Ovary (tissue), 9 donors: ENCODE data around the gene DISP2. TPM values are rescaled to one million over a fixed set of nuclear protein-coding genes. Genes with fewer than 3 reads are reported as not detected.
A peak's percentile ranks its signal among the peaks of the same experiment; 100 is the strongest.

Experiments used
- DNase-seq, 5 donors: peaks; one replicate each; pipeline ENCODE4 v3.0.0-alpha.2; 2019 to 2020
- H3K27ac ChIP-seq, 2 donors: fragments of 200-600 bp; one replicate each; pipeline versions ENCODE4 v1.5.1 to v1.8.0; 2019 to 2022
- H3K27me3 ChIP-seq: fragments of 200-600 bp; one replicate; pipeline ENCODE4 v1.8.0; 2022
- H3K36me3 ChIP-seq: fragments of 200-600 bp; sonication (generic); one replicate; pipeline ENCODE4 v1.5.1; 2019
- H3K4me1 ChIP-seq: one replicate; pipeline ENCODE4 v1.8.1; 2013; ENCODE audit warnings: mild to moderate bottlenecking, moderate library complexity; ENCODE audit not compliant: insufficient read depth
- H3K4me3 ChIP-seq: fragments of 200-600 bp; sonication (generic); one replicate; pipeline ENCODE4 v1.5.1; 2017
- H3K9me3 ChIP-seq, 2 donors: fragments of 200-600 bp in 1 of 2; sonication (generic) in 1 of 2; one replicate each; pipeline versions ENCODE4 v1.5.1 to v1.8.1; 2013 to 2019; ENCODE audit warnings: mild to moderate bottlenecking in 1 of 2, moderate library complexity in 1 of 2
- CTCF ChIP-seq, 3 donors: fragments of 450-650 bp in 2 of 3; fragments of 200-600 bp in 1 of 3; IDR thresholded peaks; one replicate each; pipeline versions ENCODE4 v1.5.1 to v1.8.0; 2016 to 2022; ENCODE audit warnings: antibody characterized with exemption in 3 of 3, mild to moderate bottlenecking in 1 of 3
- EP300 ChIP-seq: sonication (generic); formaldehyde crosslinking; IDR thresholded peaks from one replicate; pipeline ENCODE4 v1.6.1; 2017; ENCODE audit warnings: antibody characterized with exemption
- POLR2A ChIP-seq: fragments of 450-650 bp; IDR thresholded peaks from one replicate; pipeline ENCODE4 v1.6.1; 2017; ENCODE audit warnings: antibody characterized with exemption, mild to moderate bottlenecking, moderate library complexity
- WGBS, 3 donors: extraction: QIAGEN DNeasy Blood & Tissue Kit in 1 of 3; methylation state at CpG; one replicate each; pipeline versions ENCODE4 v1.1.5 to v1.1.7; 2013 to 2017; 5-methylcytosine and 5-hydroxymethylcytosine counted together
- intact Hi-C, 4 donors: fragments of 100-400 bp; cut with DNase I; formaldehyde crosslinking; loops; one replicate each; pipeline versions ENCODE4 v1.11.0 to v1.15.1; 2022 to 2023
- polyA plus RNA-seq, 2 donors: library from polyadenylated mRNA; stranded (reverse); fragments of 200-250 nt in 1 of 2; fragments of 350-450 nt in 1 of 2; fragmentation: Illumina TruSeq in 1 of 2; extraction: RNeasy Lipid Tissue Mini Kit (QIAGEN cat#74804) in 1 of 2; gene quantifications; one replicate each; pipeline ENCODE4 v1.2.3, GENCODE V29; 2013 to 2014
- total RNA-seq, 7 donors: library from RNA; depleted of rRNA in 2 of 7; stranded (reverse); fragments of >200 nt in 2 of 7; fragmentation: NEBNext Ultra II Directional in 3 of 7; extraction: Animal tissue kit (Norgen Biotek cat#: 25700) in 3 of 7; gene quantifications; one replicate each; pipeline versions ENCODE4 v1.1.0 to v1.2.4, GENCODE V29; 2016 to 2023
- donor health status: DM: no; HTN: no; CAD: no; lungs with moderate emphysema.
- donor health status: DM: no; HTN: no; CAD: no.
- donor health status: Bipolar disorder and iron deficiency.
- donor health status: DM: yes; HTN: yes; CAD: no.
- donor health status: DM: no; HTN: no; CAD: no.
- donor health status: DM: yes; HTN: yes; CAD: no.

DISP2 gene
- total and polyA plus RNA-seq, 9 donors: 0.48 to 12.9 (median 1.9) TPM; not detected in 2

GRCh38 chr15:40420793-40421192, 62.8 kb downstream of the DISP2 start:
- H3K36me3 ChIP-seq: no peaks in the 10 kb centered on the region
- intact Hi-C loops: loop anchor here in 3 of 4 donors (2.0 to 10.0 kb wide), 8 partner anchors 53 to 376 kb away; partner anchors contain the start of gene ANKRD63 (in 2 of the 3)
- no peak overlapping the region for H3K4me3 ChIP-seq
- peak; percentile 40 to 72 (median 59) for DNase-seq
- peaks cover 14% of the 10 kb centered on the region for H3K4me1 ChIP-seq
- 14 to 51% (median 22%) methylated on average over 3 of the region's 3 CpGs for WGBS, 3 donors
- TF ChIP-seq POLR2A: no peak
- TF ChIP-seq CTCF (IDR thresholded peaks at IDR 0.05): no peak
- no peak for TF ChIP-seq EP300
- no peaks in the 10 kb centered on the region for H3K27me3 ChIP-seq
- no peaks in the 10 kb centered on the region for H3K9me3 ChIP-seq
- H3K27ac ChIP-seq: peak overlapping the region in 1 of 2 donors; percentile 54

GRCh38 chr15:40421246-40422157, 63.5 kb downstream of the DISP2 start:
- DNase-seq: peak; percentile 73 to 87 (median 83)
- Histone ChIP-seq H3K27ac (peak overlapping the region in 1 of 2 donors; percentile 58), H3K4me1 (peaks cover 14% of the 10 kb centered on the region), H3K36me3 (no peaks in the 10 kb centered on the region), H3K27me3 (no peaks in the 10 kb centered on the region), H3K9me3 (no peaks in the 10 kb centered on the region), H3K4me3 (no peak overlapping the region)
- peak; percentile 86 to 94 (median 90) for TF ChIP-seq CTCF (IDR thresholded peaks at IDR 0.05)
- TF ChIP-seq POLR2A: no peak
- intact Hi-C loops: loop anchor here in 3 of 4 donors (2.0 to 10.0 kb wide), 8 partner anchors 54 to 377 kb away; partner anchors contain the start of gene ANKRD63 (in 2 of the 3)
- 5 to 15% (median 6%) methylated on average over 28 to 31 of the region's 31 CpGs for WGBS, 3 donors

- no peak for TF ChIP-seq EP300
- TF ChIP-seq CTCF (IDR thresholded peaks at IDR 0.05): no peak
- TF ChIP-seq POLR2A: no peak
- H3K4me1 ChIP-seq: peaks cover 14% of the 10 kb centered on the region
- no peak overlapping the region for H3K27ac ChIP-seq
- no peaks in the 10 kb centered on the region for H3K27me3 ChIP-seq
- H3K4me3 ChIP-seq: no peak overlapping the region
- H3K36me3 ChIP-seq: no peaks in the 10 kb centered on the region
- no peak for DNase-seq
- 80 to 85% (median 84%) methylated on average over 6 of the region's 6 CpGs for WGBS, 3 donors
- no peaks in the 10 kb centered on the region for H3K9me3 ChIP-seq
- intact Hi-C loops: loop anchor here in 3 of 4 donors (5.0 to 10.0 kb wide), 6 partner anchors 57 to 380 kb away; partner anchors contain the start of gene ANKRD63 (in 2 of the 3)
These were observed 66.6 kb downstream of the DISP2 start for GRCh38 chr15:40424483-40425115.

GRCh38 chr15:40425681-40426080, 67.7 kb downstream of the DISP2 start:
- Histone ChIP-seq H3K27me3 (no peaks in the 10 kb centered on the region), H3K9me3 (no peaks in the 10 kb centered on the region), H3K4me1 (peaks cover 9% of the 10 kb centered on the region), H3K36me3 (no peaks in the 10 kb centered on the region), H3K4me3 (no peak overlapping the region), H3K27ac (no peak overlapping the region)
- WGBS, 3 donors: 70 to 79% (median 77%) methylated on average over 5 of the region's 5 CpGs
- no peak for DNase-seq
- intact Hi-C loops: loop anchor here in 3 of 4 donors (10.0 kb wide), 3 partner anchors 61 to 381 kb away; no protein-coding TSS in a partner anchor
- TF ChIP-seq POLR2A: no peak
- TF ChIP-seq CTCF (IDR thresholded peaks at IDR 0.05): no peak
- TF ChIP-seq EP300: no peak
